ENCODE measurements around the gene KPTN.

GRCh38 chr19:47490031-47490430 is 6.0 kb upstream of the KPTN start:
- TF ChIP-seq CTCF (IDR thresholded peaks at IDR 0.05; ENCODE audit: control extremely low read depth in 1 of 3, insufficient read depth in 1 of 3, low read depth in 1 of 3, low read length in 3 of 3) (no peak), YY1 (IDR thresholded peaks at IDR 0.05; ENCODE audit: low read depth, low read length) (no peak), HDAC2 (IDR thresholded peaks at IDR 0.05; ENCODE audit: borderline replicate concordance in 1 of 2, low read depth in 2 of 2, low read length in 2 of 2) (no peak), EZH2 (IDR thresholded peaks at IDR 0.05; ENCODE audit: low read depth, low read length, severe bottlenecking) (no peak), NANOG (IDR thresholded peaks at IDR 0.05; ENCODE audit: insufficient read depth, low read depth, low read length, poor library complexity, severe bottlenecking) (no peak), NRF1 (IDR thresholded peaks at IDR 0.05; ENCODE audit: low read depth, low read length) (no peak), RNF2 (IDR thresholded peaks at IDR 0.05; ENCODE audit: borderline replicate concordance, low read depth, low read length, missing control alignments, poor library complexity, severe bottlenecking) (no peak), POLR2A (IDR thresholded peaks at IDR 0.05; ENCODE audit: control extremely low read depth in 1 of 2, low read depth in 2 of 2, low read length in 2 of 2) (no peak)

All from H1 (cell line).